ENCODE results near the gene PADI2. TPM values are rescaled to one million over a fixed set of nuclear protein-coding genes. Genes with fewer than 3 reads are reported as not detected.

PADI2 gene
- total and polyA plus RNA-seq, 2 of the 8 experiments (the other 6 are each of a cell fraction or from before 2014, with no cell fraction given), result 1.6 to 7.5 TPM

GRCh38 chr1:17108360-17108759 lies 10.9 kb downstream of the PADI2 start:
- Histone ChIP-seq H3K4me1 (replicated peaks in 1 of 4; ENCODE audit: control insufficient read depth in 3 of 4, insufficient read depth in 4 of 4, low read length in 3 of 4) (peaks cover 0 to 4% (median 0%) of the 10 kb centered on the region in 4 experiments; a peak in 1 of 7 replicates), H3K9ac (replicated peaks in 1 of 4; ENCODE audit: extremely low read depth in 1 of 4, low read depth in 3 of 4, low read length in 3 of 4) (no peak overlapping the region), H3K4me3 (ENCODE audit: extremely low read depth in 1 of 4, insufficient read depth in 2 of 4, low read depth in 3 of 4, low read length in 4 of 4) (no peak overlapping the region), H3K4me2 (ENCODE audit: insufficient read depth in 1 of 2, low read depth in 2 of 2, low read length in 2 of 2) (no peak overlapping the region), H3K36me3 (ENCODE audit: control insufficient read depth in 2 of 4, insufficient read depth in 4 of 4, low read length in 3 of 4) (no peaks in the 10 kb centered on the region), H4K20me1 (replicated peaks in 1 of 2; ENCODE audit: control insufficient read depth in 1 of 2, insufficient read depth in 2 of 2, low read length in 2 of 2) (peaks cover 0 to 3% of the 10 kb centered on the region in 2 experiments), H3K27me3 (replicated peaks in 1 of 4; ENCODE audit: control insufficient read depth in 3 of 4, extremely low read depth in 1 of 4, insufficient read depth in 3 of 4, low read length in 3 of 4) (no peaks in the 10 kb centered on the region), H2BK12ac (ENCODE audit: low read depth, low read length) (no peak overlapping the region), H3K14ac (ENCODE audit: insufficient read length) (no peak overlapping the region), H4K91ac (replicated peaks; ENCODE audit: insufficient read length, low read length) (no peak overlapping the region), H3K23me2 (ENCODE audit: low read depth, low read length) (no peaks in the 10 kb centered on the region; the same call in 1 of the 2 replicates), H4K5ac (ENCODE audit: insufficient read length, low read depth, low read length) (no peak overlapping the region), H3K18ac (ENCODE audit: extremely low read depth, low read length) (no peak overlapping the region), H3K56ac (replicated peaks; ENCODE audit: insufficient read length, low read depth, low read length) (no peak overlapping the region), H2BK5ac (ENCODE audit: low read depth, low read length) (no peak overlapping the region), H3K23ac (ENCODE audit: insufficient read length) (no peak overlapping the region), H2AK5ac (ENCODE audit: low read depth, low read length) (no peak overlapping the region), H3K79me2 (ENCODE audit: control insufficient read depth in 1 of 2, insufficient read depth in 2 of 2, low read length in 2 of 2) (no peaks in the 10 kb centered on the region), H2BK20ac (ENCODE audit: low read length) (no peak overlapping the region), H2AFZ (ENCODE audit: low read length) (no peak overlapping the region), H3K27ac (ENCODE audit: low read depth, low read length) (no peak overlapping the region), H4K8ac (ENCODE audit: extremely low read depth, insufficient read depth, low read length) (no peak overlapping the region), H2BK120ac (replicated peaks; ENCODE audit: low read depth, low read length) (no peak overlapping the region), H2BK15ac (ENCODE audit: low read length) (no peak overlapping the region), H3K4ac (replicated peaks; ENCODE audit: insufficient read length, low read depth, low read length) (no peak overlapping the region), H3K79me1 (ENCODE audit: low read depth, low read length) (no peaks in the 10 kb centered on the region), H3K9me3 (ENCODE audit: insufficient read depth in 2 of 2, low read depth in 1 of 2, low read length in 1 of 2) (no peaks in the 10 kb centered on the region)
- TF ChIP-seq RBBP5 (IDR thresholded peaks at IDR 0.05; ENCODE audit: borderline replicate concordance, low read depth, low read length), result no peak
- no peak for TF ChIP-seq CHD2 (IDR thresholded peaks at IDR 0.05; ENCODE audit: low read length)
- TF ChIP-seq RNF2 (IDR thresholded peaks at IDR 0.05; ENCODE audit: borderline replicate concordance, low read depth, low read length, missing control alignments, poor library complexity, severe bottlenecking), result no peak
- no peak for TF ChIP-seq USF2 (IDR thresholded peaks at IDR 0.05; ENCODE audit: low read length)
- no peak for TF ChIP-seq HDAC6 (IDR thresholded peaks at IDR 0.05; ENCODE audit: low read depth, low read length)
- TF ChIP-seq E2F6 (IDR thresholded peaks at IDR 0.05), result no peak
- TF ChIP-seq EZH2 (IDR thresholded peaks at IDR 0.05; ENCODE audit: low read depth, low read length, severe bottlenecking), result no peak
- TF ChIP-seq JUN (IDR thresholded peaks at IDR 0.05; ENCODE audit: low read depth, low read length), result no peak
- no peak for TF ChIP-seq BACH1 (IDR thresholded peaks at IDR 0.05; ENCODE audit: low read length)
- no peak for TF ChIP-seq CTBP2 (IDR thresholded peaks at IDR 0.05; ENCODE audit: borderline replicate concordance, insufficient read depth, insufficient read length, low read length)
- TF ChIP-seq TEAD4 (IDR thresholded peaks at IDR 0.05; ENCODE audit: low read depth, low read length), result no peak
- 90% methylated on average over 8 of the region's 8 CpGs; no CpG with 5 or more reads in 1 of the 2 experiments for WGBS, 2 experiments (ENCODE audit: extremely low coverage in 1 of 2, insufficient coverage in 1 of 2, insufficient read length in 1 of 2, insufficient replicate concordance in 2 of 2, low coverage in 1 of 2, low lambda C conversion rate in 2 of 2, missing lambda C conversion rate in 1 of 2)
- CTCF ChIA-PET (ENCODE audit: partially characterized antibody), result interaction anchor here (1.5 to 1.7 kb wide), 2 partner anchors 17 to 43 kb away, joined by 4 to 5 read pairs; no protein-coding TSS in a partner anchor
- no peak for FAIRE-seq
- POLR2A ChIA-PET (ENCODE audit: partially characterized antibody), result no interaction called here
- no peak for DNase-seq (ENCODE audit: low read depth in 1 of 2, low spot score in 2 of 2)
